ENCODE measurements around the gene CCL3. TPM values are rescaled to one million over a fixed set of nuclear protein-coding genes. Genes with fewer than 3 reads are reported as not detected.

CCL3 gene
- total and polyA plus RNA-seq, 4 donors = 0.92 to 5.6 (median 1.8) TPM

GRCh38 chr17:36095992-36096391 is 6.0 kb upstream of the CCL3 start:
- no peaks in the 10 kb centered on the region for H3K9me3 ChIP-seq (ENCODE audit: control insufficient read depth in 4 of 4, low read length in 3 of 4)
- no peaks in the 10 kb centered on the region for H3K4me1 ChIP-seq (ENCODE audit: control insufficient read depth in 4 of 4, insufficient read depth in 4 of 4, low read length in 3 of 4)
- 94% methylated on average over 1 of the region's 1 CpG for WGBS
- H3K4me3 ChIP-seq (ENCODE audit: low read depth in 1 of 3, low read length in 3 of 3) = no peak overlapping the region
- no peaks in the 10 kb centered on the region for H3K36me3 ChIP-seq (ENCODE audit: control insufficient read depth in 4 of 4, insufficient read depth in 3 of 4, low read depth in 1 of 4, low read length in 3 of 4)
- no peaks in the 10 kb centered on the region for H3K27me3 ChIP-seq (ENCODE audit: control insufficient read depth in 4 of 4, insufficient read depth in 4 of 4, low read length in 3 of 4)
- no peak overlapping the region for H3K9ac ChIP-seq (ENCODE audit: low read depth in 1 of 2, low read length in 2 of 2)
- TF ChIP-seq MAX (IDR thresholded peaks at IDR 0.05) = no peak
- no peak for TF ChIP-seq YY1 (IDR thresholded peaks at IDR 0.05)
- TF ChIP-seq RAD21 (IDR thresholded peaks at IDR 0.05) = no peak
- TF ChIP-seq, protein P1, sequence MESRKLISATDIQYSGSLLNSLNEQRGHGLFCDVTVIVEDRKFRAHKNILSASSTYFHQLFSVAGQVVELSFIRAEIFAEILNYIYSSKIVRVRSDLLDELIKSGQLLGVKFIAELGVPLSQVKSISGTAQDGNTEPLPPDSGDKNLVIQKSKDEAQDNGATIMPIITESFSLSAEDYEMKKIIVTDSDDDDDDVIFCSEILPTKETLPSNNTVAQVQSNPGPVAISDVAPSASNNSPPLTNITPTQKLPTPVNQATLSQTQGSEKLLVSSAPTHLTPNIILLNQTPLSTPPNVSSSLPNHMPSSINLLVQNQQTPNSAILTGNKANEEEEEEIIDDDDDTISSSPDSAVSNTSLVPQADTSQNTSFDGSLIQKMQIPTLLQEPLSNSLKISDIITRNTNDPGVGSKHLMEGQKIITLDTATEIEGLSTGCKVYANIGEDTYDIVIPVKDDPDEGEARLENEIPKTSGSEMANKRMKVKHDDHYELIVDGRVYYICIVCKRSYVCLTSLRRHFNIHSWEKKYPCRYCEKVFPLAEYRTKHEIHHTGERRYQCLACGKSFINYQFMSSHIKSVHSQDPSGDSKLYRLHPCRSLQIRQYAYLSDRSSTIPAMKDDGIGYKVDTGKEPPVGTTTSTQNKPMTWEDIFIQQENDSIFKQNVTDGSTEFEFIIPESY (IDR thresholded peaks at IDR 0.05) = no peak
- TF ChIP-seq, protein P2, sequence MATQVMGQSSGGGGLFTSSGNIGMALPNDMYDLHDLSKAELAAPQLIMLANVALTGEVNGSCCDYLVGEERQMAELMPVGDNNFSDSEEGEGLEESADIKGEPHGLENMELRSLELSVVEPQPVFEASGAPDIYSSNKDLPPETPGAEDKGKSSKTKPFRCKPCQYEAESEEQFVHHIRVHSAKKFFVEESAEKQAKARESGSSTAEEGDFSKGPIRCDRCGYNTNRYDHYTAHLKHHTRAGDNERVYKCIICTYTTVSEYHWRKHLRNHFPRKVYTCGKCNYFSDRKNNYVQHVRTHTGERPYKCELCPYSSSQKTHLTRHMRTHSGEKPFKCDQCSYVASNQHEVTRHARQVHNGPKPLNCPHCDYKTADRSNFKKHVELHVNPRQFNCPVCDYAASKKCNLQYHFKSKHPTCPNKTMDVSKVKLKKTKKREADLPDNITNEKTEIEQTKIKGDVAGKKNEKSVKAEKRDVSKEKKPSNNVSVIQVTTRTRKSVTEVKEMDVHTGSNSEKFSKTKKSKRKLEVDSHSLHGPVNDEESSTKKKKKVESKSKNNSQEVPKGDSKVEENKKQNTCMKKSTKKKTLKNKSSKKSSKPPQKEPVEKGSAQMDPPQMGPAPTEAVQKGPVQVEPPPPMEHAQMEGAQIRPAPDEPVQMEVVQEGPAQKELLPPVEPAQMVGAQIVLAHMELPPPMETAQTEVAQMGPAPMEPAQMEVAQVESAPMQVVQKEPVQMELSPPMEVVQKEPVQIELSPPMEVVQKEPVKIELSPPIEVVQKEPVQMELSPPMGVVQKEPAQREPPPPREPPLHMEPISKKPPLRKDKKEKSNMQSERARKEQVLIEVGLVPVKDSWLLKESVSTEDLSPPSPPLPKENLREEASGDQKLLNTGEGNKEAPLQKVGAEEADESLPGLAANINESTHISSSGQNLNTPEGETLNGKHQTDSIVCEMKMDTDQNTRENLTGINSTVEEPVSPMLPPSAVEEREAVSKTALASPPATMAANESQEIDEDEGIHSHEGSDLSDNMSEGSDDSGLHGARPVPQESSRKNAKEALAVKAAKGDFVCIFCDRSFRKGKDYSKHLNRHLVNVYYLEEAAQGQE (IDR thresholded peaks at IDR 0.05) = no peak
- TF ChIP-seq JUND (IDR thresholded peaks at IDR 0.05) = no peak
- TF ChIP-seq ATF3 (IDR thresholded peaks at IDR 0.05) = no peak
- no peak for TF ChIP-seq RXRA (IDR thresholded peaks at IDR 0.05)
- TF ChIP-seq EGR1 (IDR thresholded peaks at IDR 0.05; ENCODE audit: low read depth in 2 of 2) = no peak
- no peak for TF ChIP-seq HNF4G (IDR thresholded peaks at IDR 0.05)
- no peak for TF ChIP-seq CTCF (IDR thresholded peaks at IDR 0.05; ENCODE audit: low read depth, low read length, missing input control)
- TF ChIP-seq TAF1 (conservative IDR thresholded peaks at IDR 0.05) = no peak
- no peak for TF ChIP-seq FOXA1 (IDR thresholded peaks at IDR 0.05)
- no peak for TF ChIP-seq NR2F2 (IDR thresholded peaks at IDR 0.05)
- no peak for TF ChIP-seq SP1 (IDR thresholded peaks at IDR 0.05)
- TF ChIP-seq GABPA (IDR thresholded peaks at IDR 0.05 in 1 of 2, conservative IDR thresholded peaks at IDR 0.05 in 1 of 2) = no peak
- DNase-seq (ENCODE audit: low spot score) = no peak
- no peak overlapping the region for H3K27ac ChIP-seq (ENCODE audit: low read depth in 1 of 2, low read length in 2 of 2)

DNA sequence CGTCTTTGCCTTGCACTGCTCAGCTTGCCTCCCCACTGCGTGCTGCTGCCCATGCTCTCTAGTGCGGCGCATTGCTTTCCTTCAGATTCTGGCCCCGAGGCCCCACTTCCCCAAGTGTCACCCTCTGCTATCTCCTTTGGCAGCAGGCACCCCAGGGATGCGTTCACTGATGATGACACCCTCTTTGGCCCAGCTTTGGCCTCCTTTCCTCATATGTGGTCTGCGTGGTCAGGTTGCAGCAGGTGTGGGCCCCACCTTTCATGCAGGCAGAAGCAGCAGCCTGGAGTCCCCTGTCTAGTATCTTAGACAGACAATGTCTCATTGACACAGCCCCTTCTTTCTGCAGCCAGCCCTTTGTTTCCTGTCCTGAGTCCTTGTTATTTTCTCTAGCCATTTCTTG is 4.8 kb upstream of the CCL3 start:
- H3K9ac ChIP-seq (ENCODE audit: low read depth in 1 of 2, low read length in 2 of 2) = no peak overlapping the region
- no peak for DNase-seq (ENCODE audit: low spot score)
- H3K9me3 ChIP-seq (ENCODE audit: control insufficient read depth in 4 of 4, low read length in 3 of 4) = no peaks in the 10 kb centered on the region
- TF ChIP-seq FOXA2 (IDR thresholded peaks at IDR 0.05) = no peak
- TF ChIP-seq SP1 (IDR thresholded peaks at IDR 0.05) = no peak
- TF ChIP-seq GABPA (IDR thresholded peaks at IDR 0.05 in 1 of 2, conservative IDR thresholded peaks at IDR 0.05 in 1 of 2) = no peak
- TF ChIP-seq HNF4A (conservative IDR thresholded peaks at IDR 0.05) = no peak
- TF ChIP-seq NR2F2 (IDR thresholded peaks at IDR 0.05) = no peak
- no peak for TF ChIP-seq EGR1 (IDR thresholded peaks at IDR 0.05; ENCODE audit: low read depth in 2 of 2)
- no peak for TF ChIP-seq RXRA (IDR thresholded peaks at IDR 0.05)
- no peak for TF ChIP-seq HNF4G (IDR thresholded peaks at IDR 0.05)
- no peak for TF ChIP-seq ATF3 (IDR thresholded peaks at IDR 0.05)
- no peak for TF ChIP-seq JUND (IDR thresholded peaks at IDR 0.05)
- no peak for TF ChIP-seq TAF1 (conservative IDR thresholded peaks at IDR 0.05)
- no peaks in the 10 kb centered on the region for H3K36me3 ChIP-seq (ENCODE audit: control insufficient read depth in 4 of 4, insufficient read depth in 3 of 4, low read depth in 1 of 4, low read length in 3 of 4)
- H3K4me1 ChIP-seq (ENCODE audit: control insufficient read depth in 4 of 4, insufficient read depth in 4 of 4, low read length in 3 of 4) = no peaks in the 10 kb centered on the region
- 93% methylated on average over 7 of the region's 7 CpGs for WGBS
- no peak overlapping the region for H3K4me3 ChIP-seq (ENCODE audit: low read depth in 1 of 3, low read length in 3 of 3)
- H3K27ac ChIP-seq (ENCODE audit: low read depth in 1 of 2, low read length in 2 of 2) = no peak overlapping the region
- no peaks in the 10 kb centered on the region for H3K27me3 ChIP-seq (ENCODE audit: control insufficient read depth in 4 of 4, insufficient read depth in 4 of 4, low read length in 3 of 4)

All from liver (tissue), 9 donors.